ENCODE measurements around the gene FZD10. TPM values are rescaled to one million over a fixed set of nuclear protein-coding genes. Genes with fewer than 3 reads are reported as not detected.

Gene FZD10
- total and polyA plus RNA-seq, 2 of the 4 experiments (the other 2 are of a cell fraction), result not detected

DNA sequence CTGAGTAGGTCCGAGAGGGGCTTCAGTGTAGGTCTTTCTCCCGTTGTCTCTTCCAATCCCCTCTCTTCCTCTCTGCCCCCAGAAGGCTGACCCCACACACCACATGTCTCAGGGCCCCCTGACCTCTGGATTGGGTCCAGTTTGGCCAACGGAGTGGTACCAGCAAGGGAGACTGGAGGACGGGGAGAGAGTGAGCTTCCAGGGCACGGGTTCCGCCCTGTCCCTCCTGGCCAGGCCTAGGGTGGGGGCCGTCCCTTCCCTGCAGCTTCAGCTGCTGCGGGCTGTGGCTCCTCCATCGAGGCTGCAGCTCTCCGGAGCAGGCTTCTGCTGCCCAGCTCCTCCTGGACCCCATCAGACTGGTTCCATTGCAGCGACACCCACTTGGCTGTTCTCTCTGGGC is 17.4 kb downstream of the FZD10 start:
- ChIA-PET POLR2A (ENCODE audit: unreplicated experiment) (no interaction called here), CTCF (no interaction called here)
- intact Hi-C loops (cut with micrococcal nuclease), result no loop called here
- Histone ChIP-seq H3K9me1 (ENCODE audit: insufficient read depth, low read length) (no peaks in the 10 kb centered on the region), H3K79me1 (ENCODE audit: low read depth in 1 of 2, low read length in 2 of 2) (no peaks in the 10 kb centered on the region), H2BK15ac (ENCODE audit: low read depth, low read length) (no peak overlapping the region), H2BK20ac (ENCODE audit: low read depth, low read length) (no peak overlapping the region), H3K56ac (ENCODE audit: extremely low read depth, insufficient read depth, low read length) (no peak overlapping the region), H2BK120ac (ENCODE audit: low read depth, low read length) (no peak overlapping the region), H3K4me1 (ENCODE audit: control insufficient read depth, insufficient read depth, low read length) (no peaks in the 10 kb centered on the region), H3K27ac (ENCODE audit: insufficient read depth, low read length) (no peak overlapping the region), H3K4ac (ENCODE audit: low read depth, low read length) (no peak overlapping the region), H3K4me3 (ENCODE audit: insufficient read depth, low read depth, low read length) (no peak overlapping the region), H3K27me3 (ENCODE audit: control insufficient read depth, insufficient read depth, low read length) (no peaks in the 10 kb centered on the region), H3K18ac (ENCODE audit: low read depth, low read length) (no peak overlapping the region), H3K9me3 (ENCODE audit: control insufficient read depth, insufficient read depth, low read length) (peaks cover 38% of the 10 kb centered on the region), H2AK9ac (replicated peaks; ENCODE audit: low read depth, low read length, poor library complexity) (no peak overlapping the region), H2BK5ac (ENCODE audit: low read depth, low read length, poor library complexity, severe bottlenecking) (no peak overlapping the region), H3K14ac (replicated peaks; ENCODE audit: low read depth, low read length) (no peak overlapping the region), H3K4me2 (ENCODE audit: low read depth, low read length) (no peak overlapping the region), H3K9ac (ENCODE audit: low read depth, low read length) (no peak overlapping the region), H4K91ac (ENCODE audit: insufficient read depth, low read depth, low read length) (no peak overlapping the region), H4K20me1 (ENCODE audit: insufficient read depth, low read length) (no peaks in the 10 kb centered on the region), H4K8ac (ENCODE audit: low read depth in 2 of 2, low read length in 2 of 2) (no peak overlapping the region), H3K36me3 (ENCODE audit: control insufficient read depth, insufficient read depth, low read length) (no peaks in the 10 kb centered on the region), H4K5ac (ENCODE audit: low read depth, low read length) (no peak overlapping the region), H3K23ac (ENCODE audit: low read depth, low read length) (no peak overlapping the region), H2AK5ac (ENCODE audit: low read depth, low read length) (no peak overlapping the region), H2AFZ (replicated peaks; ENCODE audit: low read length, poor library complexity) (no peak overlapping the region)
- dilution Hi-C loops (cut with HindIII; ENCODE audit: low sequenced_read_pairs, unreplicated experiment), result no loop called here
- no TSS peak for BruUV-seq (replicated peaks)
- ATAC-seq (ENCODE audit: low read depth) (no peak), DNase-seq (no peak)
- TF ChIP-seq POLR2A (IDR thresholded peaks at IDR 0.05; ENCODE audit: low read depth, low read length) (no peak), MAZ (IDR thresholded peaks at IDR 0.05; ENCODE audit: borderline replicate concordance, low read depth, low read length) (no peak), RAD21 (IDR thresholded peaks at IDR 0.05; ENCODE audit: low read length) (no peak), CEBPB (IDR thresholded peaks at IDR 0.05; ENCODE audit: low read depth, low read length) (no peak), CHD1 (IDR thresholded peaks at IDR 0.05; ENCODE audit: low read depth, low read length) (no peak), RCOR1 (IDR thresholded peaks at IDR 0.05; ENCODE audit: insufficient replicate concordance, low read length) (no peak), SMC3 (IDR thresholded peaks at IDR 0.05; ENCODE audit: low read depth, low read length) (no peak), BHLHE40 (IDR thresholded peaks at IDR 0.05; ENCODE audit: low read depth, low read length) (no peak)
- TF ChIP-seq, protein P1, sequence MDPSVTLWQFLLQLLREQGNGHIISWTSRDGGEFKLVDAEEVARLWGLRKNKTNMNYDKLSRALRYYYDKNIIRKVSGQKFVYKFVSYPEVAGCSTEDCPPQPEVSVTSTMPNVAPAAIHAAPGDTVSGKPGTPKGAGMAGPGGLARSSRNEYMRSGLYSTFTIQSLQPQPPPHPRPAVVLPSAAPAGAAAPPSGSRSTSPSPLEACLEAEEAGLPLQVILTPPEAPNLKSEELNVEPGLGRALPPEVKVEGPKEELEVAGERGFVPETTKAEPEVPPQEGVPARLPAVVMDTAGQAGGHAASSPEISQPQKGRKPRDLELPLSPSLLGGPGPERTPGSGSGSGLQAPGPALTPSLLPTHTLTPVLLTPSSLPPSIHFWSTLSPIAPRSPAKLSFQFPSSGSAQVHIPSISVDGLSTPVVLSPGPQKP (IDR thresholded peaks at IDR 0.05; ENCODE audit: borderline replicate concordance, low read depth, low read length), result no peak
- 60% methylated on average over 5 of the region's 11 CpGs; no CpG with 5 or more reads in 1 of the 2 experiments for WGBS, 2 experiments (ENCODE audit: extremely low coverage in 2 of 2, insufficient read length in 1 of 2)
- in situ Hi-C loops (cut with MboI; ENCODE audit: low sequenced_read_pairs), result no loop called here

Data from IMR-90 (cell line).